HCT116 (cell line): Measurements from ENCODE around the gene PSMD10. TPM values are rescaled to one million over a fixed set of nuclear protein-coding genes. Genes with fewer than 3 reads are reported as not detected.

ENCODE experiments used
- ATAC-seq: fragments of 200-7000 bp; cut with Tn5 transposase; 2 replicates; pipeline ENCODE4 v1.9.1; 2020; ENCODE audit warnings: mild to moderate bottlenecking, moderate library complexity
- BruUV-seq: library from RNA; stranded (reverse); fragments of 400-500 nt; replicated peaks from 2 replicates; lab custom pipeline; 2021; lab: Mats Ljungman, UMichigan
- CTCF ChIA-PET: fragments of 300-600 bp; sonication (Branson Sonifier 250); formaldehyde crosslinking; loops from one replicate; lab custom pipeline; 2021; ENCODE audit warnings: antibody characterized with exemption; lab: Charles Lee
- POLR2A ChIA-PET: fragments of 300-600, 350-600 bp; sonication (Branson Sonifier 250); formaldehyde crosslinking; loops from one replicate; lab custom pipeline; 2021; ENCODE audit warnings: antibody characterized with exemption; lab: Charles Lee
- RAD21 ChIA-PET, 2 experiments: fragments of 300-600 bp; sonication (Branson Sonifier 250); formaldehyde crosslinking; loops; one replicate each; lab custom pipeline; 2023; ENCODE audit warnings: low total read pairs in 2 of 2; ENCODE audit not compliant: uncharacterized antibody in 2 of 2, unreplicated experiment in 2 of 2, low non-redundant PET in 1 of 2; lab: Charles Lee
- DNase-seq: peaks from one replicate; pipeline ENCODE4 v3.0.0-alpha.2; 2010; ENCODE audit warnings: low read depth, low spot score
- H2AFZ ChIP-seq: fragments of 200-600 bp; shearing (Covaris generic), sonication (generic); 2 replicates; pipeline ENCODE4 v1.6.1; 2017; ENCODE audit warnings: low read depth, mixed run types, mixed read lengths, antibody characterized with exemption, low read length; ENCODE audit not compliant: poor library complexity, severe bottlenecking
- H3K27ac ChIP-seq: 2 replicates; pipeline ENCODE4 v1.5.1; 2012; ENCODE audit warnings: low read depth, low read length
- H3K27me3 ChIP-seq: fragments of 200-600 bp; sonication (generic); 2 replicates; pipeline ENCODE4 v1.6.1; 2016; ENCODE audit warnings: mixed run types, low read length, mixed read lengths; ENCODE audit not compliant: insufficient read depth
- H3K36me3 ChIP-seq, 2 experiments: fragments of 200-500 bp in 1 of 2; fragments of 200-600 bp in 1 of 2; sonication (Bioruptor generic) in 1 of 2; sonication (generic) in 1 of 2; 2 replicates each; pipeline versions ENCODE4 v1.5.1 to v1.6.1; 2014 to 2016; ENCODE audit warnings: low read length in 2 of 2, inconsistent platforms in 1 of 2, mixed read lengths in 1 of 2, mixed run types in 1 of 2; ENCODE audit not compliant: insufficient read depth in 2 of 2, control insufficient read depth in 1 of 2
- H3K4me1 ChIP-seq, 2 experiments: fragments of 200-600 bp in 1 of 2; sonication (generic) in 1 of 2; 2 replicates each; pipeline versions ENCODE4 v1.5.1 to v1.6.1; 2012 to 2017; ENCODE audit warnings: low read length in 2 of 2, inconsistent platforms in 1 of 2, mild to moderate bottlenecking in 1 of 2, mixed read lengths in 1 of 2, mixed run types in 1 of 2, moderate library complexity in 1 of 2; ENCODE audit not compliant: insufficient read depth in 2 of 2, control insufficient read depth in 1 of 2
- H3K4me2 ChIP-seq: fragments of 200-600 bp; sonication (generic); 2 replicates; pipeline ENCODE4 v1.6.1; 2017; ENCODE audit warnings: mixed run types, low read length, mixed read lengths
- H3K4me3 ChIP-seq, 2 experiments: fragments of 200-600 bp in 1 of 2; sonication (generic) in 1 of 2; replicated peaks in 1 of 2; 2 replicates each; pipeline ENCODE4 v1.5.1; 2011 to 2016; ENCODE audit warnings: low read length in 2 of 2, control low read depth in 1 of 2, low read depth in 1 of 2, mild to moderate bottlenecking in 1 of 2, mixed read lengths in 1 of 2, mixed run types in 1 of 2
- H3K79me2 ChIP-seq: fragments of 200-600 bp; sonication (generic); 2 replicates; pipeline ENCODE4 v1.6.1; 2017; ENCODE audit warnings: mild to moderate bottlenecking, mixed run types, low read length, moderate library complexity, mixed read lengths; ENCODE audit not compliant: insufficient read depth
- H3K9ac ChIP-seq: fragments of 200-600 bp; sonication (generic); 2 replicates; pipeline ENCODE4 v1.6.1; 2016; ENCODE audit warnings: low read length, mixed read lengths
- H3K9me2 ChIP-seq: fragments of 200-600 bp; sonication (generic), shearing (Covaris generic); 2 replicates; pipeline ENCODE4 v1.6.1; 2017; ENCODE audit warnings: mixed run types, mild to moderate bottlenecking, moderate library complexity; ENCODE audit not compliant: insufficient read depth
- H3K9me3 ChIP-seq, 2 experiments: fragments of 200-500 bp in 1 of 2; fragments of 200-600 bp in 1 of 2; sonication (Bioruptor generic) in 1 of 2; sonication (generic) in 1 of 2; 2 replicates each; pipeline ENCODE4 v1.6.1; 2014 to 2017; ENCODE audit warnings: low read length in 2 of 2, mixed read lengths in 2 of 2, inconsistent platforms in 1 of 2, low read depth in 1 of 2, mild to moderate bottlenecking in 1 of 2, mixed run types in 1 of 2, moderate library complexity in 1 of 2; ENCODE audit not compliant: control insufficient read depth in 1 of 2, insufficient read depth in 1 of 2
- H4K20me1 ChIP-seq: fragments of 200-600 bp; sonication (generic), shearing (Covaris generic); 2 replicates; pipeline ENCODE4 v1.6.1; 2017; ENCODE audit warnings: mixed run types, mild to moderate bottlenecking, moderate library complexity; ENCODE audit not compliant: insufficient read depth
- CEBPB ChIP-seq: IDR thresholded peaks from 2 replicates; pipeline ENCODE4 v1.6.1; 2012; ENCODE audit warnings: low read depth
- ELF1 ChIP-seq: IDR thresholded peaks from 2 replicates; pipeline ENCODE4 v1.6.1; 2012; ENCODE audit warnings: low read depth, borderline replicate concordance
- EZH2phosphoT487 ChIP-seq: fragments of 200-600 bp; IDR thresholded peaks from 2 replicates; pipeline ENCODE4 v1.6.1; 2018; ENCODE audit warnings: antibody characterized with exemption, borderline replicate concordance
- FOSL1 ChIP-seq: IDR thresholded peaks from 2 replicates; pipeline ENCODE4 v1.6.1; 2012; ENCODE audit warnings: low read depth
- JUND ChIP-seq: IDR thresholded peaks from 2 replicates; pipeline ENCODE4 v1.6.1; 2012
- POLR2AphosphoS5 ChIP-seq: IDR thresholded peaks from 2 replicates; pipeline ENCODE4 v1.6.1; 2011; ENCODE audit warnings: mild to moderate bottlenecking, low read depth, low read length, moderate library complexity
- RAD21 ChIP-seq: IDR thresholded peaks from 2 replicates; pipeline ENCODE4 v1.6.1; 2012; ENCODE audit warnings: low read depth, mild to moderate bottlenecking
- SRF ChIP-seq: IDR thresholded peaks from 2 replicates; pipeline ENCODE4 v1.6.1; 2012; ENCODE audit warnings: low read depth
- YY1 ChIP-seq: IDR thresholded peaks from 2 replicates; pipeline ENCODE4 v1.6.1; 2011; ENCODE audit warnings: low read length, low read depth, moderate library complexity, mild to moderate bottlenecking; ENCODE audit not compliant: insufficient replicate concordance; ENCODE audit errors: extremely low read depth
- intact Hi-C: fragments of 100-400 bp; cut with micrococcal nuclease; formaldehyde crosslinking; loops from 2 replicates; pipeline ENCODE4 v1.10.0; 2022
- total RNA-seq: library from RNA; stranded (reverse); gene quantifications from one replicate; pipeline ENCODE4 v1.2.1, GENCODE V29; 2021; ENCODE audit not compliant: unreplicated experiment
- TF ChIP-seq, protein P1 (sequence below): IDR thresholded peaks from 2 replicates; pipeline ENCODE4 v1.6.1; 2012; ENCODE audit warnings: low read depth

The PSMD10 gene
- total RNA-seq, 1 experiment from 2014 or later = 55.5 TPM

DNA sequence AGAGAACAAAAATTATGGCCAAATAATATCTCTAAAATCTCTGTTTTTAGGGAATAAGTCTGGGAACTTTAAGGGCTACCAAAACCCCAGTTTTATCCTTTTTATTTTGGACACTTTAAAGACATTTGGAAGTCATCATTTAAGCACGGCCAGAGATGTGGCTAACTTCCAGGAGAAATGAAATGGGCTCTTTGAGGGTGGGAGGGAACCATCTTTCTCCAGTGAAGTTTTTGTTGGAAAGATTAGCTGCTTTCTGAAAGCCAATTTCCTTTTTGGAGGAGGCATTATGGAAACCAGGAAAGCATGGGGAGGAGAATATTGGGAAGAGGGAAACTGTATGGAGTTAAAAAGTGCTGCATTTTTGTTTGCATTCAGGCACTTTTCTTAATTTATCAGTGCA, 41.7 kb downstream of the PSMD10 start:
- H4K20me1 ChIP-seq = no peaks in the 10 kb centered on the region
- no peak overlapping the region for H3K4me3 ChIP-seq
- no peak overlapping the region for H3K9ac ChIP-seq
- H3K27me3 ChIP-seq = no peaks in the 10 kb centered on the region
- H2AFZ ChIP-seq = no peak overlapping the region
- no peak for DNase-seq
- TF ChIP-seq JUND (no peak), EZH2phosphoT487 (no peak), SRF (no peak), POLR2AphosphoS5 (no peak), FOSL1 (no peak), CEBPB (no peak), RAD21 (no peak), ELF1 (no peak), YY1 (no peak)
- TF ChIP-seq, protein P1, sequence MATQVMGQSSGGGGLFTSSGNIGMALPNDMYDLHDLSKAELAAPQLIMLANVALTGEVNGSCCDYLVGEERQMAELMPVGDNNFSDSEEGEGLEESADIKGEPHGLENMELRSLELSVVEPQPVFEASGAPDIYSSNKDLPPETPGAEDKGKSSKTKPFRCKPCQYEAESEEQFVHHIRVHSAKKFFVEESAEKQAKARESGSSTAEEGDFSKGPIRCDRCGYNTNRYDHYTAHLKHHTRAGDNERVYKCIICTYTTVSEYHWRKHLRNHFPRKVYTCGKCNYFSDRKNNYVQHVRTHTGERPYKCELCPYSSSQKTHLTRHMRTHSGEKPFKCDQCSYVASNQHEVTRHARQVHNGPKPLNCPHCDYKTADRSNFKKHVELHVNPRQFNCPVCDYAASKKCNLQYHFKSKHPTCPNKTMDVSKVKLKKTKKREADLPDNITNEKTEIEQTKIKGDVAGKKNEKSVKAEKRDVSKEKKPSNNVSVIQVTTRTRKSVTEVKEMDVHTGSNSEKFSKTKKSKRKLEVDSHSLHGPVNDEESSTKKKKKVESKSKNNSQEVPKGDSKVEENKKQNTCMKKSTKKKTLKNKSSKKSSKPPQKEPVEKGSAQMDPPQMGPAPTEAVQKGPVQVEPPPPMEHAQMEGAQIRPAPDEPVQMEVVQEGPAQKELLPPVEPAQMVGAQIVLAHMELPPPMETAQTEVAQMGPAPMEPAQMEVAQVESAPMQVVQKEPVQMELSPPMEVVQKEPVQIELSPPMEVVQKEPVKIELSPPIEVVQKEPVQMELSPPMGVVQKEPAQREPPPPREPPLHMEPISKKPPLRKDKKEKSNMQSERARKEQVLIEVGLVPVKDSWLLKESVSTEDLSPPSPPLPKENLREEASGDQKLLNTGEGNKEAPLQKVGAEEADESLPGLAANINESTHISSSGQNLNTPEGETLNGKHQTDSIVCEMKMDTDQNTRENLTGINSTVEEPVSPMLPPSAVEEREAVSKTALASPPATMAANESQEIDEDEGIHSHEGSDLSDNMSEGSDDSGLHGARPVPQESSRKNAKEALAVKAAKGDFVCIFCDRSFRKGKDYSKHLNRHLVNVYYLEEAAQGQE = no peak
- H3K4me1 ChIP-seq = no peaks in the 10 kb centered on the region
- ChIA-PET CTCF (no interaction called here), POLR2A (no interaction called here), RAD21 (no interaction called here)
- H3K9me3 ChIP-seq = no peaks in the 10 kb centered on the region
- no peak overlapping the region for H3K27ac ChIP-seq
- BruUV-seq = no TSS peak
- H3K79me2 ChIP-seq = no peaks in the 10 kb centered on the region
- no peaks in the 10 kb centered on the region for H3K9me2 ChIP-seq
- no peak for ATAC-seq
- no peaks in the 10 kb centered on the region for H3K36me3 ChIP-seq
- no peak overlapping the region for H3K4me2 ChIP-seq
- intact Hi-C loops = no loop called here
